Nephron (organoid): ENCODE data around the gene SLC6A1.
"Not testable (repeated sequence)": the region's sequence is repeated elsewhere in the genome, so short reads cannot be mapped to it uniquely, and the experiment has no call there.

ENCODE experiments used
- H3K27ac Mint-ChIP-seq, 3 experiments: 2 replicates each; pipeline ENCODE4 v1.8.0; 2020; ENCODE audit warnings: mixed read lengths in 3 of 3, mild to moderate bottlenecking in 2 of 3, moderate library complexity in 1 of 3
- H3K27me3 Mint-ChIP-seq: 2 replicates; pipeline ENCODE4 v1.8.0; 2021; ENCODE audit warnings: low read depth, mild to moderate bottlenecking, moderate library complexity, mixed read lengths
- H3K36me3 Mint-ChIP-seq: 2 replicates; pipeline ENCODE4 v1.8.0; 2020; ENCODE audit warnings: low read depth, mixed read lengths
- H3K4me1 Mint-ChIP-seq: 2 replicates; pipeline ENCODE4 v1.8.0; 2020; ENCODE audit warnings: mixed read lengths
- H3K4me3 Mint-ChIP-seq, 3 experiments: 2 replicates each; pipeline ENCODE4 v1.8.0; 2020; ENCODE audit warnings: mild to moderate bottlenecking in 3 of 3, mixed read lengths in 3 of 3, moderate library complexity in 2 of 3
- H3K9me3 Mint-ChIP-seq: 2 replicates; pipeline ENCODE4 v1.8.0; 2020; ENCODE audit warnings: mixed read lengths
- TF ChIP-seq, protein P1 (sequence below), 3 experiments: fragments of 200-600 bp; sonication (generic); IDR thresholded peaks; one replicate each; pipeline ENCODE4 v1.5.0; 2021; ENCODE audit warnings: antibody characterized with exemption in 3 of 3; ENCODE audit not compliant: unreplicated experiment in 3 of 3

SLC6A1 gene

DNA sequence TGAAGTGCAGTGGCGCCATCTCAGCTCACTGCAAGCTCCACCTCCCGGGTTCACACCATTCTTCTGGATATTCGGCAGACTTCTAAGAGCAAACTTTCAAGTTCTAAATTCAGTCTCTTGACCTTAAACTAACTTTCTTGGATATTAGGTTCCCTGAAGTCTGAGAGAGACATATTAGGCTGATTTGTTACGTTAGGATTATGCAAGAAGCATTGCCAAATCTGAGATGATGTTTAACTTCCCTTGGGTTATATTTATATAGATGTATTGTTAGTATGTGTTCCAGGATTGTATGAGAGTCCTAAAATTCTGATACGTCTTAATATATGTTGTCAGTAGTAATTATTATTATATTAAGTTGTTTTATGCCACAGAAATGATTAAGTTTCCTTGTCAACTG, 80.1 kb downstream of the SLC6A1 start:
- H3K4me1 Mint-ChIP-seq = no peaks in the 10 kb centered on the region
- TF ChIP-seq, protein P1, sequence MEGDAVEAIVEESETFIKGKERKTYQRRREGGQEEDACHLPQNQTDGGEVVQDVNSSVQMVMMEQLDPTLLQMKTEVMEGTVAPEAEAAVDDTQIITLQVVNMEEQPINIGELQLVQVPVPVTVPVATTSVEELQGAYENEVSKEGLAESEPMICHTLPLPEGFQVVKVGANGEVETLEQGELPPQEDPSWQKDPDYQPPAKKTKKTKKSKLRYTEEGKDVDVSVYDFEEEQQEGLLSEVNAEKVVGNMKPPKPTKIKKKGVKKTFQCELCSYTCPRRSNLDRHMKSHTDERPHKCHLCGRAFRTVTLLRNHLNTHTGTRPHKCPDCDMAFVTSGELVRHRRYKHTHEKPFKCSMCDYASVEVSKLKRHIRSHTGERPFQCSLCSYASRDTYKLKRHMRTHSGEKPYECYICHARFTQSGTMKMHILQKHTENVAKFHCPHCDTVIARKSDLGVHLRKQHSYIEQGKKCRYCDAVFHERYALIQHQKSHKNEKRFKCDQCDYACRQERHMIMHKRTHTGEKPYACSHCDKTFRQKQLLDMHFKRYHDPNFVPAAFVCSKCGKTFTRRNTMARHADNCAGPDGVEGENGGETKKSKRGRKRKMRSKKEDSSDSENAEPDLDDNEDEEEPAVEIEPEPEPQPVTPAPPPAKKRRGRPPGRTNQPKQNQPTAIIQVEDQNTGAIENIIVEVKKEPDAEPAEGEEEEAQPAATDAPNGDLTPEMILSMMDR (IDR thresholded peaks at IDR 0.05; ENCODE audit: unreplicated experiment in 3 of 3) = no peak
- H3K9me3 Mint-ChIP-seq = peaks cover 8% of the 10 kb centered on the region
- H3K27ac Mint-ChIP-seq = no peak overlapping the region
- H3K4me3 Mint-ChIP-seq = no peak overlapping the region
- no peaks in the 10 kb centered on the region for H3K36me3 Mint-ChIP-seq
- peaks cover 34% of the 10 kb centered on the region for H3K27me3 Mint-ChIP-seq

DNA sequence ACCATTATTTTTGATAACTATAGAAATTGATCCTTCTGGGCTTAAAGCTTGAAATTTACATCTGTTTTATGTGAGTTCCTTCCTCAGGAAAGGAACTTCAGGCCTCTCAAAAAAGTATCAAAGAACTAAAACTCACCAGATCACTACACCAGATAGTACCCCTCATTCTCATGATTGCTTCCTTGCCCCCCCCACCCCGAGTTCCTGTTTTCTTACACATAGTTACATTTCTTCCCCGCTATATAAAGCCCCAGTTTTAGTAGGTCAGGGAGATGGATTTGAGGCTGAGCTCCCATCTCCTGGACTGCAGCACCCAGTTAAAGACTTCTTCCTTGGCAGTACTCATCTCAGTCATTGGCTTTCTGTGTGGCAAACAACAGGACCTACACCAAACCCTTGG, 81.5 kb downstream of the SLC6A1 start:
- no peak overlapping the region for H3K4me3 Mint-ChIP-seq
- no peaks in the 10 kb centered on the region for H3K4me1 Mint-ChIP-seq
- H3K27ac Mint-ChIP-seq = no peak overlapping the region
- no peaks in the 10 kb centered on the region for H3K36me3 Mint-ChIP-seq
- H3K27me3 Mint-ChIP-seq = peaks cover 30% of the 10 kb centered on the region
- TF ChIP-seq, protein P1 (IDR thresholded peaks at IDR 0.05; ENCODE audit: unreplicated experiment in 3 of 3) = no peak
- H3K9me3 Mint-ChIP-seq = peaks cover 8% of the 10 kb centered on the region

DNA sequence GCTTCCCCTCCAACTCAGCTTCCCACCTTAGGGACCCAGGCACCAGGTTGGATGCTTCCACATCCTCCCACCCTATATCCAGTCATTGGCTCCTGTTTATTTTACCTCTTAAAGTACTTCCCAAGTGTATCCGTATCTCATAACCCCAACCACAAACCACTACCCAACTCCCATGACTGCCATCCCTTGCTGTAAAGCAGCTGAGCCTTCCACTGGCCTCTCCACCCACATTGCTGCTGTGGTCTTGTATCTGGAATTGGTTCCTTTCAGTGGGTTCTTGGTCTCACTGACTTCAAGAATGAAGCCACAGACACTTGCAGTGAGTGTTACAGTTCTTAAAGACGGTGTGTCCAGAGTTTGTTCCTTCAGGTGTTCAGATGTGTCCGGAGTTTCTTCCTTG, 81.9 kb downstream of the SLC6A1 start:
- no peak overlapping the region for H3K27ac Mint-ChIP-seq
- H3K4me3 Mint-ChIP-seq = no peak overlapping the region
- H3K36me3 Mint-ChIP-seq = no peaks in the 10 kb centered on the region
- H3K4me1 Mint-ChIP-seq = no peaks in the 10 kb centered on the region
- peaks cover 35% of the 10 kb centered on the region for H3K27me3 Mint-ChIP-seq
- H3K9me3 Mint-ChIP-seq = peaks cover 8% of the 10 kb centered on the region
- TF ChIP-seq, protein P1 (IDR thresholded peaks at IDR 0.05; ENCODE audit: unreplicated experiment in 3 of 3) = no peak

DNA sequence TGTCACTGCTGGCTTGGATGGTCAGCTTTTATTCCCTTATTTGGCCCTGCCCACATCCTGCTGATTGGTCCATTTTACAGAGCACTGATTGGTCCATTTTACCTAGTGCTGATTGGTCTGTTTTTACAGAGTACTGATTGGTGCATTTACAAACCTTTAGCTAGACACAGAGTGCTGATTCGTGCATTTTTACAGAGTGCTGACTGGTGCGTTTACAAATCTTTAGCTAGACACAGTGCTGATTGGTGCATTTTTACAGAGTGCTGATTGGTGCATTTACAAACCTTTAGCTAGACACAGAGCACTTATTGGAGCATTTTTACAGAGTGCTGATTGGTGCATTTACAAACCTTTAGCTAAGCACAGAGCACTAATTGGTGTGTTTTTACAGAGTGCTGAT, 82.6 kb downstream of the SLC6A1 start:
- H3K4me3 Mint-ChIP-seq, H3K4me1 Mint-ChIP-seq, H3K9me3 Mint-ChIP-seq, H3K27ac Mint-ChIP-seq, H3K36me3 Mint-ChIP-seq: not testable (repeated sequence)
- peaks cover 36% of the 10 kb centered on the region for H3K27me3 Mint-ChIP-seq

DNA sequence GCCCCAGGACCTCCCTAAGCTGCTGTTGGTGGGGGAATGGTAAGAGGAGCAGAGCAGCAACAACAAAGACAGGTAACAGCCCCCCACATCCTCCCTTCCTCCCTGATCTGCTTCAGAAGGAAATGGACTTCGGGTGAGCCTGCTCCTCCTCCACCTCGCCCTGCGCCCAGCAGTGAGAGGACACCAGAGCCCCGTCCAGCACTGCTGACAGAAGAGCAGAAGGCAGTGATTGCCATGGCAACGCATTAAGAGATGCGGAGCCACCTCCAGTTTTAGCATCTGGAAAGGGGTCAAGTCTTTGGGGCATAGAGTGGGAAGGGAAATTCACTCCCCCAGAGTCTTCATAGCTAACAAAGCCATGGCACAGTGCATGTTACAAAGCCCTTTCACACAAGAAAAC, 84.2 kb downstream of the SLC6A1 start:
- peaks cover 37% of the 10 kb centered on the region for H3K27me3 Mint-ChIP-seq
- no peaks in the 10 kb centered on the region for H3K36me3 Mint-ChIP-seq
- H3K4me1 Mint-ChIP-seq = no peaks in the 10 kb centered on the region
- peaks cover 5% of the 10 kb centered on the region for H3K9me3 Mint-ChIP-seq
- no peak overlapping the region for H3K27ac Mint-ChIP-seq
- no peak overlapping the region for H3K4me3 Mint-ChIP-seq
- TF ChIP-seq, protein P1 (IDR thresholded peaks at IDR 0.05; ENCODE audit: unreplicated experiment in 3 of 3) = no peak

DNA sequence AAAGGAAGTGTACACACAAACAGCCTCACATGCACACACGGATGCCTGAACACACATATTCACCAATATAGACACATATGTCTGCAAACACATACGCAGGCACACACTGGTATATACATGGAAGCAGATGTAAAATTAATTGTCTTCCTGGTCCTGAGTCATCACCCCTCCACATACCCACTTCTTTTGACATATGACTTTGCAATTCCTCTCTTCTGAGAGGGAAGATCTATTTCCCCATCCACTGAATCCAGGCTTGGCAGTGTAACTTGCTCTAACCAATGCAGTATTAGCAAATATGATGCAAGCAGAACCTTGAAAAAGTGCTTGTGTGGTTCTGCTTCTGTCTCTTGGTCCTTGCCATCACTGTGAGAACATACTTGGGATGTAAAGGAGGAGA, 84.9 kb downstream of the SLC6A1 start:
- TF ChIP-seq, protein P1 (IDR thresholded peaks at IDR 0.05; ENCODE audit: unreplicated experiment in 3 of 3) = no peak
- Mint-ChIP-seq H3K4me3 (no peak overlapping the region), H3K9me3 (peaks cover 5% of the 10 kb centered on the region), H3K27ac (no peak overlapping the region), H3K4me1 (no peaks in the 10 kb centered on the region), H3K27me3 (peaks cover 41% of the 10 kb centered on the region), H3K36me3 (no peaks in the 10 kb centered on the region)
